ENCODE data around the gene KCNG4. TPM values are rescaled to one million over a fixed set of nuclear protein-coding genes. Genes with fewer than 3 reads are reported as not detected.

Gene KCNG4
- total RNA-seq, 1 experiment from 2014 or later: not detected

- no peaks in the 10 kb centered on the region for H3K4me1 ChIP-seq (ENCODE audit: control insufficient read depth, insufficient read depth, low read length)
- no peak for ATAC-seq
- H3K36me3 ChIP-seq (ENCODE audit: control insufficient read depth, insufficient read depth, low read length): no peaks in the 10 kb centered on the region
- BruUV-seq (replicated peaks): no TSS peak
- no peak for DNase-seq (ENCODE audit: low read depth, low spot score)
- POLR2A ChIA-PET: no interaction called here
- no peak overlapping the region for H3K27ac ChIP-seq (ENCODE audit: low read length)
- H3K27me3 ChIP-seq (ENCODE audit: control insufficient read depth, insufficient read depth, low read length): no peaks in the 10 kb centered on the region
- no peak overlapping the region for H3K4me3 ChIP-seq (ENCODE audit: low read depth in 2 of 2, low read length in 2 of 2)
- in situ Hi-C loops (cut with HindIII; ENCODE audit: low pct_unique_long_range_greater_than_20kb, low sequenced_read_pairs) (no loop called here), intact Hi-C loops (cut with micrococcal nuclease; ENCODE audit: unreplicated experiment) (no loop called here)
- TF ChIP-seq SIN3A (IDR thresholded peaks at IDR 0.05; ENCODE audit: borderline replicate concordance, insufficient read depth, low read depth, low read length) (no peak), TCF7L2 (IDR thresholded peaks at IDR 0.05; ENCODE audit: low read depth, low read length) (no peak), POLR2AphosphoS5 (IDR thresholded peaks at IDR 0.05; ENCODE audit: low read depth, low read length) (no peak), CTCF (IDR thresholded peaks at IDR 0.05) (no peak), REST (IDR thresholded peaks at IDR 0.05; ENCODE audit: insufficient read depth in 1 of 2, low read depth in 2 of 2, low read length in 1 of 2) (no peak)
- no peaks in the 10 kb centered on the region for H3K9me3 ChIP-seq (ENCODE audit: control insufficient read depth, insufficient read depth, low read depth, low read length)
- CTCF ChIA-PET: no interaction called here
These were observed 41.4 kb downstream of the KCNG4 start for GRCh38 chr16:84198401-84198800.

- CTCF ChIA-PET: no interaction called here
- BruUV-seq (replicated peaks): no TSS peak
- Histone ChIP-seq H3K4me1 (ENCODE audit: control insufficient read depth, insufficient read depth, low read length) (no peaks in the 10 kb centered on the region), H3K27me3 (ENCODE audit: control insufficient read depth, insufficient read depth, low read length) (no peaks in the 10 kb centered on the region), H3K4me3 (ENCODE audit: low read depth in 2 of 2, low read length in 2 of 2) (no peak overlapping the region), H3K36me3 (ENCODE audit: control insufficient read depth, insufficient read depth, low read length) (no peaks in the 10 kb centered on the region), H3K9me3 (ENCODE audit: control insufficient read depth, insufficient read depth, low read depth, low read length) (no peaks in the 10 kb centered on the region), H3K27ac (ENCODE audit: low read length) (no peak overlapping the region)
- DNase-seq (ENCODE audit: low read depth, low spot score) (no peak), ATAC-seq (no peak)
- POLR2A ChIA-PET: no interaction called here
- in situ Hi-C loops (cut with HindIII; ENCODE audit: low pct_unique_long_range_greater_than_20kb, low sequenced_read_pairs): no loop called here
- intact Hi-C loops (cut with micrococcal nuclease; ENCODE audit: unreplicated experiment): no loop called here
- TF ChIP-seq TCF7L2 (IDR thresholded peaks at IDR 0.05; ENCODE audit: low read depth, low read length) (no peak), SIN3A (IDR thresholded peaks at IDR 0.05; ENCODE audit: borderline replicate concordance, insufficient read depth, low read depth, low read length) (no peak), POLR2AphosphoS5 (IDR thresholded peaks at IDR 0.05; ENCODE audit: low read depth, low read length) (no peak), REST (IDR thresholded peaks at IDR 0.05; ENCODE audit: insufficient read depth in 1 of 2, low read depth in 2 of 2, low read length in 1 of 2) (no peak), CTCF (IDR thresholded peaks at IDR 0.05) (no peak)
These were observed 42.2 kb downstream of the KCNG4 start for GRCh38 chr16:84197466-84198128.
